Common myeloid progenitor, CD34-positive (primary cell): ENCODE results near the gene PYDC1.
A peak's percentile ranks its signal among the peaks of the same experiment; 100 is the strongest.
"Not testable (repeated sequence)": the region's sequence is repeated elsewhere in the genome, so short reads cannot be mapped to it uniquely, and the experiment has no call there.

ENCODE experiments used
- CTCF ChIA-PET: fragments of 350-600 bp; sonication (Branson Sonifier 250); formaldehyde crosslinking; loops from one replicate; lab custom pipeline; 2021; ENCODE audit warnings: antibody characterized with exemption; lab: Charles Lee
- POLR2A ChIA-PET: fragments of 350-600 bp; sonication (Branson Sonifier 250); formaldehyde crosslinking; loops from one replicate; lab custom pipeline; 2021; ENCODE audit warnings: antibody characterized with exemption; lab: Charles Lee
- DNase-seq, 3 donors: peaks; one replicate each; pipeline versions ENCODE4 v3.0.0 to v3.0.0-alpha.2; 2013
- H3K27ac ChIP-seq, 2 experiments: 1 replicate in 1 of 2; 2 replicates in 1 of 2; pipeline ENCODE4 v1.7.0; 2013; ENCODE audit warnings: inconsistent platforms in 2 of 2, low read length in 2 of 2, mild to moderate bottlenecking in 2 of 2, low read depth in 1 of 2, moderate library complexity in 1 of 2; ENCODE audit not compliant: severe bottlenecking in 2 of 2, insufficient read depth in 1 of 2, poor library complexity in 1 of 2
- H3K27me3 ChIP-seq, 5 experiments: replicated peaks in 2 of 5; 1 replicate in 3 of 5; 2 replicates in 2 of 5; pipeline versions ENCODE4 v1.6.1 to v1.7.0; 2013; ENCODE audit warnings: low read length in 4 of 5, mild to moderate bottlenecking in 2 of 5, moderate library complexity in 2 of 5, inconsistent platforms in 1 of 5; ENCODE audit not compliant: insufficient read depth in 5 of 5, control insufficient read depth in 4 of 5
- H3K36me3 ChIP-seq, 4 experiments: 1 replicate in 2 of 4; 2 replicates in 2 of 4; pipeline versions ENCODE4 v1.6.1 to v1.7.0; 2013; ENCODE audit warnings: low read length in 3 of 4, control low read depth in 1 of 4, mild to moderate bottlenecking in 1 of 4; ENCODE audit not compliant: control insufficient read depth in 4 of 4, insufficient read depth in 4 of 4
- H3K4me1 ChIP-seq, 4 experiments: 1 replicate in 3 of 4; 2 replicates in 1 of 4; pipeline versions ENCODE4 v1.6.1 to v1.7.1; 2013; ENCODE audit warnings: low read length in 3 of 4, mild to moderate bottlenecking in 3 of 4, control low read depth in 1 of 4, inconsistent platforms in 1 of 4, moderate library complexity in 1 of 4; ENCODE audit not compliant: control insufficient read depth in 4 of 4, insufficient read depth in 4 of 4; ENCODE audit errors: control extremely low read depth in 1 of 4
- H3K4me3 ChIP-seq, 7 experiments: 1 replicate in 4 of 7; 2 replicates in 3 of 7; pipeline versions ENCODE4 v1.5.1 to v1.7.0; 2013; ENCODE audit warnings: mild to moderate bottlenecking in 7 of 7, low read length in 6 of 7, moderate library complexity in 6 of 7, inconsistent platforms in 2 of 7, low read depth in 2 of 7, control low read depth in 1 of 7; ENCODE audit not compliant: insufficient read depth in 4 of 7, control insufficient read depth in 1 of 7; ENCODE audit errors: extremely low read depth in 1 of 7
- H3K9me3 ChIP-seq, 5 experiments: 1 replicate in 4 of 5; 2 replicates in 1 of 5; pipeline versions ENCODE4 v1.6.1 to v1.7.1; 2013; ENCODE audit warnings: low read length in 4 of 5, mild to moderate bottlenecking in 2 of 5, inconsistent platforms in 1 of 5, low read depth in 1 of 5, moderate library complexity in 1 of 5; ENCODE audit not compliant: control insufficient read depth in 4 of 5, insufficient read depth in 2 of 5; ENCODE audit errors: control extremely low read depth in 1 of 5
- WGBS: methylation state at CpG from one replicate; pipeline ENCODE4 v1.1.5; 2013; ENCODE audit not compliant: insufficient coverage; 5-methylcytosine and 5-hydroxymethylcytosine counted together

The PYDC1 gene

GRCh38 chr16:31198207-31198882 is 18.6 kb downstream of the PYDC1 start:
- CTCF ChIA-PET: interaction anchor here (0.9 to 2.4 kb wide), 3 partner anchors 15 to 246 kb away, joined by 3 to 11 read pairs (median 5); no protein-coding TSS in a partner anchor
- POLR2A ChIA-PET: interaction anchor here (0.5 to 2.1 kb wide), 4 partner anchors 8 to 202 kb away, joined by 3 to 9 read pairs (median 6); partner anchors contain the start of gene FUS
- no peak for DNase-seq
- Histone ChIP-seq H3K27ac (peak overlapping the region in 1 of 2 experiments; percentile 61), H3K9me3 (no peaks in the 10 kb centered on the region), H3K4me1 (peaks cover 9 to 52% (median 46%) of the 10 kb centered on the region in 4 experiments), H3K4me3 (no peak overlapping the region), H3K27me3 (no peaks in the 10 kb centered on the region), H3K36me3 (peaks cover 8 to 42% (median 30%) of the 10 kb centered on the region in 4 experiments)
- WGBS: 72% methylated on average over 6 of the region's 7 CpGs

GRCh38 chr16:31196324-31197088 is 20.4 kb downstream of the PYDC1 start:
- ChIA-PET POLR2A (interaction anchor here (0.6 to 1.6 kb wide), 2 partner anchors 13 to 154 kb away, joined by 3 to 4 read pairs; no protein-coding TSS in a partner anchor), CTCF (interaction anchor here (0.8 to 1.0 kb wide), 2 partner anchors 40 to 48 kb away, joined by 4 read pairs; no protein-coding TSS in a partner anchor)
- peaks cover 9 to 39% (median 38%) of the 10 kb centered on the region in 4 experiments for H3K4me1 ChIP-seq
- H3K4me3 ChIP-seq: no peak overlapping the region
- H3K36me3 ChIP-seq: peaks cover 21 to 61% (median 46%) of the 10 kb centered on the region in 4 experiments
- no peak for DNase-seq
- no peaks in the 10 kb centered on the region for H3K27me3 ChIP-seq
- WGBS: 89% methylated on average over 15 of the region's 17 CpGs
- no peak overlapping the region for H3K27ac ChIP-seq
- H3K9me3 ChIP-seq: no peaks in the 10 kb centered on the region

- H3K27ac ChIP-seq, H3K9me3 ChIP-seq, H3K27me3 ChIP-seq, DNase-seq, H3K4me3 ChIP-seq: not testable (repeated sequence)
- ChIA-PET CTCF (interaction anchor here (0.8 kb wide), 1 partner anchor 40 kb away, joined by 4 read pairs; no protein-coding TSS in a partner anchor), POLR2A (interaction anchor here (0.6 to 1.6 kb wide), 3 partner anchors 13 to 155 kb away, joined by 3 to 4 read pairs (median 4); partner anchors contain the start of gene FUS)
- 97% methylated on average over 11 of the region's 11 CpGs for WGBS
- peaks cover 7 to 33% (median 31%) of the 10 kb centered on the region in 4 experiments for H3K4me1 ChIP-seq
- peaks cover 25 to 67% (median 52%) of the 10 kb centered on the region in 4 experiments for H3K36me3 ChIP-seq
Observed at GRCh38 chr16:31195861-31196260, 21.1 kb downstream of the PYDC1 start.

- Histone ChIP-seq H3K4me1 (peaks cover 4 to 23% (median 22%) of the 10 kb centered on the region in 4 experiments), H3K9me3 (no peaks in the 10 kb centered on the region), H3K4me3 (no peak overlapping the region), H3K36me3 (peaks cover 31 to 76% (median 61%) of the 10 kb centered on the region in 4 experiments), H3K27me3 (no peaks in the 10 kb centered on the region), H3K27ac (no peak overlapping the region)
- 93% methylated on average over 5 of the region's 7 CpGs for WGBS
- DNase-seq: no peak
- ChIA-PET POLR2A (interaction anchor here (1.3 to 1.6 kb wide), 2 partner anchors 12 to 14 kb away, joined by 4 read pairs; partner anchors contain the start of gene FUS), CTCF (interaction anchor here (0.6 kb wide), 1 partner anchor 100 kb away, joined by 3 read pairs; the partner anchor contains the start of gene VKORC1)
Observed at GRCh38 chr16:31194898-31195297, 22.0 kb downstream of the PYDC1 start.

GRCh38 chr16:31193874-31194273 is 23.1 kb downstream of the PYDC1 start:
- Histone ChIP-seq H3K4me1 (peaks cover under 1 to 13% (median 11%) of the 10 kb centered on the region in 4 experiments), H3K27ac (no peak overlapping the region), H3K36me3 (peaks cover 36 to 78% (median 64%) of the 10 kb centered on the region in 4 experiments), H3K9me3 (no peaks in the 10 kb centered on the region), H3K4me3 (no peak overlapping the region), H3K27me3 (no peaks in the 10 kb centered on the region)
- DNase-seq: no peak
- WGBS: no CpG with 5 or more reads among the region's 2 CpGs
- CTCF ChIA-PET: interaction anchor here (0.9 kb wide), 1 partner anchor 74 kb away, joined by 3 read pairs; no protein-coding TSS in a partner anchor
- POLR2A ChIA-PET: no interaction called here

GRCh38 chr16:31192856-31193642 is 23.9 kb downstream of the PYDC1 start:
- WGBS: 98% methylated on average over 12 of the region's 16 CpGs

More at GRCh38 chr16:31192856-31193642, 23.9 kb downstream of the PYDC1 start:
- peaks cover 0 to 5% (median 4%) of the 10 kb centered on the region in 4 experiments for H3K4me1 ChIP-seq
- peaks cover 44 to 86% (median 71%) of the 10 kb centered on the region in 4 experiments for H3K36me3 ChIP-seq
- POLR2A ChIA-PET: interaction anchor here (0.7 to 2.0 kb wide), 2 partner anchors 13 to 213 kb away, joined by 3 to 12 read pairs; partner anchors contain the start of gene FUS
- H3K9me3 ChIP-seq: no peaks in the 10 kb centered on the region
- CTCF ChIA-PET: interaction anchor here (0.9 kb wide), 1 partner anchor 75 kb away, joined by 3 read pairs; no protein-coding TSS in a partner anchor
- no peak overlapping the region for H3K4me3 ChIP-seq
- no peak overlapping the region for H3K27ac ChIP-seq
- no peaks in the 10 kb centered on the region for H3K27me3 ChIP-seq
- DNase-seq: no peak
